GM10248 (cell line): Measurements from ENCODE around the gene SNW1.

Source experiments
- CTCF ChIA-PET: fragments of 300-600 bp; sonication (Branson Sonifier 250); formaldehyde crosslinking; extraction: SDS; loops from one replicate; lab custom pipeline; 2021; ENCODE audit warnings: antibody characterized with exemption; lab: Yijun Ruan, JAX
- POLR2A ChIA-PET: fragments of 350-650 bp; sonication (Branson Sonifier 250); formaldehyde crosslinking; extraction: SDS; loops from one replicate; lab custom pipeline; 2020; ENCODE audit warnings: antibody characterized with exemption; lab: Yijun Ruan, JAX
- DNase-seq: peaks from one replicate; pipeline ENCODE4 v3.0.0; 2012; ENCODE audit errors: extremely low spot score
- CTCF ChIP-seq: IDR thresholded peaks from 2 replicates; pipeline ENCODE4 v1.5.1; 2012; ENCODE audit warnings: mild to moderate bottlenecking, low read depth; ENCODE audit errors: extremely low read depth, missing control alignments, control extremely low read depth

The SNW1 gene

GRCh38 chr14:77708749-77709148, 52.2 kb downstream of the SNW1 start:
- TF ChIP-seq CTCF = no peak
- ChIA-PET POLR2A (no interaction called here), CTCF (interaction anchor here (1.7 kb wide), 2 partner anchors 8 to 13 kb away, joined by 3 to 6 read pairs; no protein-coding TSS in a partner anchor)
- no peak for DNase-seq

- POLR2A ChIA-PET = no interaction called here
- DNase-seq = peak; percentile 93
- TF ChIP-seq CTCF = no peak
- CTCF ChIA-PET = interaction anchor here (1.4 kb wide), 1 partner anchor 584 kb away, joined by 4 read pairs; no protein-coding TSS in a partner anchor
Measured at GRCh38 chr14:77707724-77708408, 53.1 kb downstream of the SNW1 start, which contains the start of the genes ALKBH1 and SLIRP. ALKBH1 (minus strand) TSS chr14:77708023; CDS start chr14:77708004, 19 bp downstream. SLIRP (plus strand) TSS chr14:77708103; CDS start chr14:77708112, 9 bp downstream.

- ChIA-PET POLR2A (no interaction called here), CTCF (interaction anchor here (1.4 kb wide), 1 partner anchor 583 kb away, joined by 4 read pairs; no protein-coding TSS in a partner anchor)
- DNase-seq = peak; percentile 40
- TF ChIP-seq CTCF = peak; percentile 6
Measured at GRCh38 chr14:77707355-77707723, 53.6 kb downstream of the SNW1 start.

- CTCF ChIA-PET = no interaction called here
- no peak for TF ChIP-seq CTCF
- POLR2A ChIA-PET = no interaction called here
- no peak for DNase-seq
Measured at GRCh38 chr14:77691259-77691658, 69.7 kb downstream of the SNW1 start.

- DNase-seq = no peak
- CTCF ChIA-PET = no interaction called here
- no peak for TF ChIP-seq CTCF
- POLR2A ChIA-PET = no interaction called here
Measured at GRCh38 chr14:77682158-77682553, 78.8 kb downstream of the SNW1 start.

- CTCF ChIA-PET = no interaction called here
- POLR2A ChIA-PET = interaction anchor here (0.6 kb wide), 1 partner anchor 22 kb away, joined by 3 read pairs; no protein-coding TSS in a partner anchor
- no peak for DNase-seq
- no peak for TF ChIP-seq CTCF
Measured at GRCh38 chr14:77681196-77682157, 79.5 kb downstream of the SNW1 start.
